ENCODE results near the gene PCYT1B. TPM values are rescaled to one million over a fixed set of nuclear protein-coding genes. Genes with fewer than 3 reads are reported as not detected.

PCYT1B gene
- total RNA-seq, 1 donor, result 1.1 TPM

GRCh38 chrX:24646745-24647182 lies 383 bp downstream of the PCYT1B start:
- Histone ChIP-seq H3K79me2 (ENCODE audit: insufficient read depth, low read length) (no peaks in the 10 kb centered on the region), H3K9me3 (ENCODE audit: low read depth, low read length) (no peaks in the 10 kb centered on the region), H3K27ac (ENCODE audit: low read depth, low read length) (no peak overlapping the region), H3K4me2 (ENCODE audit: insufficient read depth, low read length) (peak overlapping the region; percentile 73), H2AFZ (ENCODE audit: low read length) (peak overlapping the region; percentile 59), H4K20me1 (ENCODE audit: insufficient read depth, low read length) (no peaks in the 10 kb centered on the region), H3K4me3 (ENCODE audit: insufficient read depth, low read length) (peak overlapping the region; percentile 7), H3K4me1 (ENCODE audit: insufficient read depth, low read length) (no peaks in the 10 kb centered on the region), H3K36me3 (ENCODE audit: insufficient read depth, low read length) (no peaks in the 10 kb centered on the region), H3K27me3 (ENCODE audit: insufficient read depth, low read length) (peaks cover 11% of the 10 kb centered on the region)
- no peak for DNase-seq (ENCODE audit: insufficient read length, low spot score, missing footprints)
- no peak for TF ChIP-seq CTCF (IDR thresholded peaks at IDR 0.05; ENCODE audit: extremely low read depth, low read depth, low read length)

GRCh38 chrX:24646006-24646405 lies 1.1 kb downstream of the PCYT1B start:
- peaks cover 11% of the 10 kb centered on the region for H3K27me3 ChIP-seq (ENCODE audit: insufficient read depth, low read length)
- H3K9me3 ChIP-seq (ENCODE audit: low read depth, low read length), result no peaks in the 10 kb centered on the region
- H3K27ac ChIP-seq (ENCODE audit: low read depth, low read length), result no peak overlapping the region
- no peak overlapping the region for H2AFZ ChIP-seq (ENCODE audit: low read length)
- no peak for DNase-seq (ENCODE audit: insufficient read length, low spot score, missing footprints)
- no peaks in the 10 kb centered on the region for H3K79me2 ChIP-seq (ENCODE audit: insufficient read depth, low read length)
- no peaks in the 10 kb centered on the region for H4K20me1 ChIP-seq (ENCODE audit: insufficient read depth, low read length)
- H3K36me3 ChIP-seq (ENCODE audit: insufficient read depth, low read length), result no peaks in the 10 kb centered on the region
- H3K4me1 ChIP-seq (ENCODE audit: insufficient read depth, low read length), result no peaks in the 10 kb centered on the region
- H3K4me3 ChIP-seq (ENCODE audit: insufficient read depth, low read length), result no peak overlapping the region
- H3K4me2 ChIP-seq (ENCODE audit: insufficient read depth, low read length), result no peak overlapping the region
- no peak for TF ChIP-seq CTCF (IDR thresholded peaks at IDR 0.05; ENCODE audit: extremely low read depth, low read depth, low read length)

GRCh38 chrX:24643116-24643515 lies 4.0 kb downstream of the PCYT1B start:
- Histone ChIP-seq H3K4me3 (ENCODE audit: insufficient read depth, low read length) (no peak overlapping the region), H3K9me3 (ENCODE audit: low read depth, low read length) (no peaks in the 10 kb centered on the region), H3K36me3 (ENCODE audit: insufficient read depth, low read length) (no peaks in the 10 kb centered on the region), H3K79me2 (ENCODE audit: insufficient read depth, low read length) (no peaks in the 10 kb centered on the region), H3K4me2 (ENCODE audit: insufficient read depth, low read length) (no peak overlapping the region), H3K4me1 (ENCODE audit: insufficient read depth, low read length) (no peaks in the 10 kb centered on the region), H4K20me1 (ENCODE audit: insufficient read depth, low read length) (no peaks in the 10 kb centered on the region), H2AFZ (ENCODE audit: low read length) (no peak overlapping the region), H3K27ac (ENCODE audit: low read depth, low read length) (no peak overlapping the region), H3K27me3 (ENCODE audit: insufficient read depth, low read length) (peaks cover 11% of the 10 kb centered on the region)
- no peak for DNase-seq (ENCODE audit: insufficient read length, low spot score, missing footprints)
- TF ChIP-seq CTCF (IDR thresholded peaks at IDR 0.05; ENCODE audit: extremely low read depth, low read depth, low read length), result no peak

- no peaks in the 10 kb centered on the region for H3K79me2 ChIP-seq (ENCODE audit: insufficient read depth, low read length)
- no peak overlapping the region for H3K4me2 ChIP-seq (ENCODE audit: insufficient read depth, low read length)
- H3K4me1 ChIP-seq (ENCODE audit: insufficient read depth, low read length), result no peaks in the 10 kb centered on the region
- no peak for DNase-seq (ENCODE audit: insufficient read length, low spot score, missing footprints)
- H3K4me3 ChIP-seq (ENCODE audit: insufficient read depth, low read length), result no peak overlapping the region
- no peaks in the 10 kb centered on the region for H4K20me1 ChIP-seq (ENCODE audit: insufficient read depth, low read length)
- H3K27ac ChIP-seq (ENCODE audit: low read depth, low read length), result no peak overlapping the region
- H3K27me3 ChIP-seq (ENCODE audit: insufficient read depth, low read length), result no peaks in the 10 kb centered on the region
- no peak for TF ChIP-seq CTCF (IDR thresholded peaks at IDR 0.05; ENCODE audit: extremely low read depth, low read depth, low read length)
- H3K36me3 ChIP-seq (ENCODE audit: insufficient read depth, low read length), result no peaks in the 10 kb centered on the region
- H2AFZ ChIP-seq (ENCODE audit: low read length), result no peak overlapping the region
- no peaks in the 10 kb centered on the region for H3K9me3 ChIP-seq (ENCODE audit: low read depth, low read length)
Measured at GRCh38 chrX:24629701-24630100, 17.4 kb downstream of the PCYT1B start.
